Stimulated activated naive CD4-positive, alpha-beta T cell (primary cell): ENCODE data around the gene MT1M.
"Not testable (repeated sequence)": the region's sequence is repeated elsewhere in the genome, so short reads cannot be mapped to it uniquely, and the experiment has no call there.

Experiments
- DNase-seq, 6 experiments: peaks; one replicate each; lab custom pipeline; 2025; lab: John Stamatoyannopoulos, UW

Gene MT1M

GRCh38 chr16:56674570-56674969, 42.1 kb downstream of the MT1M start:
- not testable (repeated sequence) for DNase-seq

- DNase-seq = peak in 4 of 6 experiments; percentile 13 to 54 (median 30)
Observed at GRCh38 chr16:56675685-56676210, 43.3 kb downstream of the MT1M start.

GRCh38 chr16:56677474-56677873, 45.0 kb downstream of the MT1M start:
- no peak for DNase-seq

- no peak for DNase-seq
Observed at GRCh38 chr16:56679078-56679730, 46.7 kb downstream of the MT1M start.

- DNase-seq = no peak
Observed at GRCh38 chr16:56679818-56680217, 47.4 kb downstream of the MT1M start.

- peak; percentile 76 to 93 (median 80) for DNase-seq
Observed at GRCh38 chr16:56681939-56682702, 49.7 kb downstream of the MT1M start, which contains the start of gene MT1X. Gene MT1X (plus strand): TSS chr16:56682470. CDS start chr16:56682541, 71 bp downstream.

GRCh38 chr16:56682703-56683397, 50.4 kb downstream of the MT1M start:
- peak in 1 of 6 experiments; percentile 45 for DNase-seq
